GM19240 (cell line): ENCODE measurements around the gene ESRRA.
"Not testable (repeated sequence)": the region's sequence is repeated elsewhere in the genome, so short reads cannot be mapped to it uniquely, and the experiment has no call there.

Source experiments
- DNase-seq: peaks from one replicate; pipeline ENCODE4 v3.0.0; 2011; ENCODE audit warnings: low spot score; ENCODE audit not compliant: insufficient read length

Gene ESRRA

DNA sequence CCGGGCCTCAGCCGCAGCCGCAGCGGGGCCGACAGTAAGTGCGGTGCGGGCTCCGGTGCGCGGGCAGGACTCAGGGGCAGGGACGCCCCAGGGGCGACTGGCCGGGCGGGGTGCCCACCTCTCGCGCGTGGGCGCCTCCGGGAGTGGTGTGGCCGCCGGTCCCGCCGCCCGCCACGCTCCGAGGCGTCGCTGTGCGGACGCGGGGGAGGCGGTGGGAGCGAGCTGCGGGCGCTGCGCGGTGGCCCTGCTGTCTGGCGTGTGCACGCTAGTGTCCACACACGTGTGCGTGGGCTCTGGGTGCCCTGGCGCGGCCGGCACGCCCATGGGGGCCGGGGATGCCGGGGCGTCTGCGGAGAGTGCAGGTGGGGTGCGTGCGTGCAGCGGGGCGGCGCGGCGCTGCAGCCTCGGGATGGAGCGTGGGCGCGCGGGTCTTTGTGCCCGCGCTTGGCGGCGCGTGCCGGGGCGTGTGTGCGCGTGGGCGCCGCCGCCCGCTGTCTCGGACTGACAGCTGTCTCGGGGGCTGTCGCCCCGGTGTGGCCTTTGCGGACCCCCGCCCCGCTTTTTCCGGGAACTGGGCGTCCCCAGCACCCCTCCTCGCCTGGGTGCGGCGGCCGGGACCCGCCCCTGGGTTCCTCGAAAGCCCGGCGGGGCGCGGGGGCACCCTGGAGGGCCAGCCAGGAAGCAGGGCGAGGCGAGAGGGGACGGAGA, 13.4 kb upstream of the ESRRA start:
- DNase-seq: no peak

DNA sequence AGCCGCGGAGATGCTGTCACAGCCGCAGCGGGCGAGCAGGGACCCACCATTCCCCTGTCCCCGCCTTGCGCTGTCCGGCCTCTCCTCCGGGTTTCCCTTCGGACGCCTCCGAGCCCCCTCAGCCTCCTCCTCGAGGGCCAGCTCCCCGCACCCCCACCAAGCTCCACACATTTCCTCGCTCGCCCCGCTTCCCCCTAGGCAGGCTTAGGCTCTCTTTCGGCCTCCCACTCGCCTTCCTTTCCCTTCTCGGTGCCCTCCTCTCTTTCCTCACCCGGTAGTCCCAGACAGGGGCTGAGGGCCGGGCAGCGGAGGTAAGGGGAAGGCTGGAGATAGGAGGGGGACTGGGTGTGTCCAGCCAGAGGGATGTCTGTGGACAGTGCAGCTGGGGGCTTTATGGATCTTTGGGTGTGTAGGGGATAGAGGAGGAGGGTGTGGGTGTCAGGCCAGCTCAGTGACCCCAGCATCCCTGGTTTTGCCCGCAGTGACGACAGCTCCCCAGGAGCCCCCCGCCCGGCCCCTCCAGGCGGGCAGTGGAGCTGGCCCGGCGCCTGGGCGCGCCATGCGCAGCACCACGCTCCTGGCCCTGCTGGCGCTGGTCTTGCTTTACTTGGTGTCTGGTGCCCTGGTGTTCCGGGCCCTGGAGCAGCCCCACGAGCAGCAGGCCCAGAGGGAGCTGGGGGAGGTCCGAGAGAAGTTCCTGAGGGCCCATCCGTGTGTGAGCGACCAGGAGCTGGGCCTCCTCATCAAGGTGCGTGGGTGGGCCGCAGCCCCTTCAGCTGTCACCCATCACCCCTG, 12.7 kb upstream of the ESRRA start:
- DNase-seq: no peak

DNA sequence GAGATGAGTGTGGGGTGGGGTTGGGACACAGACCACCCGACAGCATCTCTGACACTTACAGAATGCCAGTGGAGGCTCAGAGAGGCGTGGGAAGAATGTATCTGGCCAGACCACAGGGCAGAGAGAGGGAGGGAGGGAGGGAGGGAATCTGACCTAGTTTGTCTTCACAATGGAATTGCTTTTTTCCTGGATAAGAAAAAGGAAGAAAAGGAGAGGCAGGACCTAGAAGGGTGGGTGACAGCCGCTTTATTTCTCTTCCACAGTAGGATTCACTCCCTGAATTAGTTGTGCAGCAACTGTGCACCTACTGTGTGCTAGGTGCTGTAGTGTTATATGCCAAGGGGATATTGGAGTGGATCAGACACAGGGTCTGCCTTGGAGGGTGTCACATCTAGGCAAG, 10.6 kb upstream of the ESRRA start:
- DNase-seq: no peak

DNA sequence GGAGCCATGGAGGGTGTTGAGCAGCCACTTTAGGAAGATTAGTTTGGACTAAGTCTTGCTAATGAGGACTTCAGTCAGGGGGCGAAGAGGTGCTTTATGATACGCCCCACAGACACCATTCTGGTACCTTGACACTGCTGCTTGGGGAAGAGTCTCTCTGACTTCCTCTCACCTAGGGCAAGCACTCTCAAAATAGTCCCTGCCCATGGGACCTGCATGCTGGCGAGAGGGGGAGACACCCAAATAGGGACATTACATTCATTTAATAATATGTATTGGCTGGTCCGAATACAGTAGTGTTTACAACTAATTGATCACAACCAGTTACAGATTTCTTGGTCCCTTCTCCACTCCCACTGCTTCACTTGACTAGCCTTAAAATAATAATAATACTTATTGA, 9.6 kb upstream of the ESRRA start:
- DNase-seq: no peak

DNA sequence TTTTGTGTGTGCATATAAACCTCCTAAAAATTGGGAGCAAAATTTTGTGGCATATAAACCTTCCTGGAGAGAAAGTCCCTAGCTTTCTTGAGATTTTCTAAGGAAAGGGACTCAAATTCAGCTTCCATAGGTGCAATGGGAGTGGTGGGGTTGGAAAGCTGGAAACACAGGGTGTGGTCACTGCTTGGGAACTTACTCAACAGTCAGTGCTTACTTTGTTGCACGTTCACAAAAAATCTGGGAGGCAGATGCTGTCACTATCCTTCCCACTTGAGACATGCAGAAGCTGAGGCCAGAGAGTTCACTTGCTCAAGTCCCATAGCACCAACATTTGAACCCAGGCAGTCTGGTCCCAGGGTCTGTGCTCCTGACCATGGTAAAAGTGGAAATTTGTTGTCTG, 9.1 kb upstream of the ESRRA start:
- no peak for DNase-seq

DNA sequence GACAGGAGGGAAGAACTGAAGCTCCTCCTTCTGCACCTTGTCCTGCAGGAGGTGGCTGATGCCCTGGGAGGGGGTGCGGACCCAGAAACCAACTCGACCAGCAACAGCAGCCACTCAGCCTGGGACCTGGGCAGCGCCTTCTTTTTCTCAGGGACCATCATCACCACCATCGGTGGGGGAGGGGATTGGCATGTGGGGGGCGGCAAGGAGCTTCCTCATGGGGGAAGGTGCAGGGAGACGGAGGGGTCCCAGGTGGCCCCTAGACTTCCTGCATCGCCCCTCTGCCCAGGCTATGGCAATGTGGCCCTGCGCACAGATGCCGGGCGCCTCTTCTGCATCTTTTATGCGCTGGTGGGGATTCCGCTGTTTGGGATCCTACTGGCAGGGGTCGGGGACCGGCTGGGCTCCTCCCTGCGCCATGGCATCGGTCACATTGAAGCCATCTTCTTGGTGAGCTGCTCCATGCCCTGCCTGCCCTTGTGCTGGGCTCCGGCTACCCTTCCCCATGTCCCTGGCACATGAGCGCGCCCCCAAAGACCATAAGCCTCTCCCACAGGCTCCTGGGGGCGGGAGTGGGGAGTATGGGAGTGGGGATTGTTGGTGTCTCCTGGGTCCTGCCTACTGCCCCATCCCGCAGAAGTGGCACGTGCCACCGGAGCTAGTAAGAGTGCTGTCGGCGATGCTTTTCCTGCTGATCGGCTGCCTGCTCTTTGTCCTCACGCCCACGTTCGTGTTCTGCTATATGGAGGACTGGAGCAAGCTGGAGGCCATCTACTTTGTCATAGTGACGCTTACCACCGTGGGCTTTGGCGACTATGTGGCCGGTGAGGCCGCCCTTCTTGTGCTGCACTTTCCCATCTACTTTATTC, 8.3 kb upstream of the ESRRA start:
- no peak for DNase-seq

DNA sequence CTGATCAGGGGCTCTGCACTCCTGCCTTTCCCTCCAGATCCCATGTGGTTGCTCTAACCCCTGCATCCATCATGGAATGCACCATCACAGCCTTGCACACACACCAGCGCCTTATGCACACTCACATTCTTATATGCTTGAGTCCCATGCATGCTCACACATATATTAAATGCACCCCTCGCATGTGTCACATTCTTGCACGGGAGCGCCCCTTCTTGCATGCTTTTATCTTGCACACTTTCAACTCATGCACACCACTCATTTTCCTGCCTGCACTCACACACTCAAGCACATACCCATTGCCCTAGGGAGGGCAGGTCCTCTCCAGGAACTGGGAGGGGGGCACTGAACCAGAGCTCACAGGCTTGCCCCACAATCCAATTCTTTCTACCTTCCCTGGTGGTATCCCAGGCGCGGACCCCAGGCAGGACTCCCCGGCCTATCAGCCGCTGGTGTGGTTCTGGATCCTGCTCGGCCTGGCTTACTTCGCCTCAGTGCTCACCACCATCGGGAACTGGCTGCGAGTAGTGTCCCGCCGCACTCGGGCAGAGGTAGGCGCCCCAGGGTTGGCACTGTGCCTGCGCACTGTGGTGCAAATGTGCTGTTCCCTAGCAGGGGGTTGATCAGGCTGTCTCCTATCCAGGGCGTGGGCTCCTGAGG, 7.5 kb upstream of the ESRRA start:
- DNase-seq: no peak

DNA sequence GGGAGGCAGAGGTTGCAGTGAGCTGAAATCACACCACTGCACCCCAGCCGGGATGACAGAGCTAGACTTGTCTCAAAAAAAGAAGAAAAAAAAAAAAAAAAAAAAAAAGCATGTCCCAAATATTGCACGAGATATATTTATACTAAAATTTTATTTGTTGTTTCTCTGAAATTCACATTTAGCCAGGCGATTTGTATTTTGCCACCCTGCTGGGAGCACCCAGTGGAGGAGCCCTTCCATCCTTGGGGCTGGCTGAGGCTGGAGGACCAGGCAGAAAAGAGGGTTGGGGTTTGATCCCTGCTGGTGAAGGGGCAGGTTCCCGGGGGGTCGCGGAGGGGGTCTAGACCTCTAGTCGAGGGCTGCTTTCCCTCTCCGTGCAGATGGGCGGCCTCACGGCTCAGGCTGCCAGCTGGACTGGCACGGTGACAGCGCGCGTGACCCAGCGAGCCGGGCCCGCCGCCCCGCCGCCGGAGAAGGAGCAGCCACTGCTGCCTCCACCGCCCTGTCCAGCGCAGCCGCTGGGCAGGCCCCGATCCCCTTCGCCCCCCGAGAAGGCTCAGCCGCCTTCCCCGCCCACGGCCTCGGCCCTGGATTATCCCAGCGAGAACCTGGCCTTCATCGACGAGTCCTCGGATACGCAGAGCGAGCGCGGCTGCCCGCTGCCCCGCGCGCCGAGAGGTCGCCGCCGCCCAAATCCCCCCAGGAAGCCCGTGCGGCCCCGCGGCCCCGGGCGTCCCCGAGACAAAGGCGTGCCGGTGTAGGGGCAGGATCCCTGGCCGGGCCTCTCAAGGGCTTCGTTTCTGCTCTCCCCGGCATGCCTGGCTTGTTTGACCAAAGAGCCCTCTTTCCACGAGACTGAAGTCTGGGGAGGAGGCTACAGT, 6.1 kb upstream of the ESRRA start:
- DNase-seq: no peak

DNA sequence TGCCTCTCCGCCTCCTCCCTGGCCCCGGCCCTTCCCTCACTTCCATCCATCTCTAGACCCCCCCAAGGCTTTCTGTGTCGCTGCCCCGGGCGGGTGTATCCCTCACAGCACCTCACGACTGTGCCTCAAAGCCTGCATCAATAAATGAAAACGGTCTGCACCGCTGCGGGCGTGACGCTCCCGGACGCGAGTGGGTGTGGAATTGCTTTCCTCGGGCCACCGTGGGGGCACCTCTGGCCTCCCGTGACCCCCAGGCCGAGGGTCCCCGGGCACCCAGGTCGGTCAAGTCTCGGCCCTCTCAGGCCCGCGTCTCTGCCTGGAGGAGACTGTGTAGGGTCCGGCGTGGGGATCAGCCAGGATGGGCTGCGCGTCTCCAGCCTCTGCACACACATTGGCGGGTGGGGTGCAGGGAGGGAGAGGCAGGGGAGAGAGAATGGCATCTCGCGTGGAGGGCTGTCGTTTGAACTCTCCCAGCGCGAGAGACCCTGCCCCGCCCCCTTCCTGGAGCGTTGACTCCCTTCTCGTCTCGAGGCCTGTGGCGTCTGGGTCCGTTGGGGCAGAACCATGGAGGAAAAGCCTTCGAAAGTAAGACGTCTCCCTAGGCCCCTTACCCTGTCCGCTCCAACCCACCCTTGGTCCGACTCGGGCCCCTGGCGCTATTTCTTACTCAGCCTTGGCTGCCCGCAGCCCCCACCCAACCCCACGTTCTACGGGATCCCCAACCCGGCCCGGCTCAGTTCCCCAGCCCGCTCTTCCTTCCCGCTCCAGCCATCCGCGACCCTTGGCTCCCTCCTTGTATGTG, 5.3 kb upstream of the ESRRA start, which contains the start of gene CATSPERZ:
TSS of gene CATSPERZ (plus strand) at position 512 of the 802 bp plus-strand sequence. CDS start at position 565, 53 bp downstream.
- DNase-seq: no peak

DNA sequence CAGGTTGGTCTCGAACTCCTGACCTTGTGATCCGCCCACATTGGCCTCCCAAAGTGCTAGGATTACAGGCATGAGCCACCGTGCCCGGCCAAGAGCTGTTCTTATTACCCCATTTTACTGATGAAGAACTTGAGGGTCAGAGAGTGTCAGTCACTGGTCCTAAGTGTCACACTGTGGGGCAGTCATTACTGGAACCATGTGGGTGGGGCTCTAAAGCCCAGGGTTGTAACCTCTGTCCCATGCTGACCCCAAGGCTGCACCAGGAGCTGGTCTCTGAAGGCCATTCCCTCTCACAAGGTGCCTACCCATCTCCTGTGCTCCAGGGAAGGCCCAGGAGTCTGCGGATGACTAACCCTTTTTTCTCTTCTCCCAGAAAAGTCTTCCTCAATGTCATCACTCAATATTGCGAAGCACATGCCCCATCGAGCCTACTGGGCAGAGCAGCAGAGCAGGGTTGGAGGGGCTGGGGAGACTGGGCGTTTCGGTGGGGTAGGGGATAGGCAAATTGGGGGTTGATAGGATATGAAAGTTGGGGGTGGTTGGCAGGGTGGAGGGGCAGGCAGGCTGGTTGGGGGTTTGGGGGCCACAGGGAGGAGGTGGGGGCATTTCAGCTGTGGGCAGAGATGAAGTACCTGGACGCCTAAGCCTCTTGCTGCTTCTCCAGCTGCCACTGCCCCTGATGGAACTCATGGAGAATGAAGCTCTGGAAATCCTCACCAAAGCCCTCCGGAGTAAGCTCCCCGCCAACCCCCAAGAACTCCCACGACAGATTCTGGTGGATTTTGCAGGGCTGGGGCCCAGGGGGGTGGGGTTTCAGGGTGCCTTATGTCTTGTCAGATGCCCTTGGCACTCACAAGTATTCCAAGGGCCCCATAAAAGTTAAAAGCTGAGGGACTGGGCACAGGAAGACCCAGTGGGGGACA, 2.0 kb upstream of the ESRRA start:
- no peak for DNase-seq

DNA sequence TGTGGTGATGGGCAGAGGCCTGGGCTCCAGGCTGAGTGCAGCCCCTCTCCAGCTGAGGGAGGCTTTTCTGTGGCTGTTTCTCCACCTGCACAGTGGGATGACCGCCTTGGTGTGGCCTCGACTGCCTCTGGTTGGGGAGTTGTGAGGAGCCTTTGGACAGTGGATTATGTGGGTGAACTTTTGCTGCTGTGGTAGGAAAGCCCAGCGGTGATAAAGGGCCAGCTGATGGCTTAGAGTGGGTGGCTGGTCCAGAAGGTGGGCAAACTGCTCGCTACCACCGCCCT, 1.4 kb upstream of the ESRRA start:
- DNase-seq: no peak

DNA sequence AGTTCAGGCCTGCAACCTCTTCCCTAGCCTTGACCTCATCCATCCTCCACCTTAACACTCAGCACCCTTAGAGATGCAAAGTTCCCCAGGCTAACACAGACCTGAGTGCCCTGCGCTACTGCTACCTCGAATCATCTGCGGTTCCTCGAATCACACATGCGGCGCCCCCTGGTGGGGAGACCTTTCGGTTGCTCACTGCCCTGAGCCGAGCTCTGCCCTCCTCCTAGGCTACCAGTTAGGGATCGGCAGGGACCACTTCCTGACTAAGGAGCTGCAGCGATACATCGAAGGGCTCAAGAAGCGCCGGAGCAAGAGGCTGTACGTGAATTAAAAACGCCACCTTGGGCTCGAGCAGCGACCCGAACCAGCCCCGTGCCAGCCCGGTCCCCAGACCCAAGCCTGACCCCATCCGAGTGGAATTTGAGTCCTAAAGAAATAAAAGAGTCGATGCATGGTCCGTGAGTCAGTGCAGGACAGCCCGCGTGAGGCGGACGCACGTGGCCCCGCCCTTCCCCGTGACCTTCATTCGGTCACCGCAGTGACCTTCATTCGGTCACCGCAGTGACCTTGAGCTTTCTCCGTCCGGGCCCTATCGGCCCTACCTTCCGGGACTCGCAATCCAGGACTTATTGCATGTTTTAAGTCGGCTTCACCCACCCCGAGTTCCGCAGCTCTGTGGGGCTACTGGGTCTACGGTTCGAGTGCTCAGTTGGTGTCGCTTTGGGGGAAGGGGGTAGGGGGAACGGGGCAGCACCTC, 830 bp upstream of the ESRRA start:
- peak; percentile 93 for DNase-seq

DNA sequence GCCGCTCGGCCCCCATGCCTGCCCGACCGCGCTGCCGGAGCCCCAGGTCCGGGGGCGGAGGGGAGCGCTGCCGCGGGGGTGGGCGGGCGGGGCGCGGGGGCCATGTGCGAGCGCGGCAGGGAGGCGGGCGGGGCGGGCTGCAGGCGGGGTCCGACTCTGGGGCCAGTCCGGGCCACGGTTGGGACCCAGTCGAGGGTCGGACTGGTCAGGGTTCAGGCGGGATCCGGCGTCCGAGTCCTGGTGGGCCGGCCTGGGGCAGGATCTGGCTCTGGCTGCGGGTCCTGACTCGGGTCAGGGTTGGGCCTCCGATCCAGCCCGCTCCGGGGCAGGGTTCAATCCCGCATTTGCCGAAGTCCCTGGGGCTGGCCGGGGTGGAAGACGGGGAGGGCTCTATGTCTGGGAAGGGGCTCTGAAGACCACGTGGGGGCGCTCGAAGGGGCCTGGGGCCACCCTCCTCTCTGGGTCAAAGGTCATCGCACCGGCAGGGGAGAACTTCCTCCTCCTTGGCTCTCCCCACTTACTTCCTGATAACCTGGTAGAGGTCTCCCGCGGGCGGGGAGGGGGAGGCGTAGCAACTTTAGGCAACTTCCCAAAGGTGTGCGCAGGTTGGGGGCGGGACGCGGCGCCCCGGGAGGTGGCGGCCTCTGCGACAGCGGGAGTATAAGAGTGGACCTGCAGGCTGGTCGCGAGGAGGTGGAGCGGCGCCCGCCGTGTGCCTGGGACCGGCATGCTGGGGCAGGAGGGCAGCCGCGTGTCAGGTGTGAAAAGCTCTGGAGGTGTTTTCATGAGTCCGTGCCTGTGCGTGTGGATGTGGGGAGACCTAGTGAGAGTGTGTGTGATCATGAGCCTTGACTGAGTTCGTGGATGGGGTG, 603 bp downstream of the ESRRA start:
- no peak for DNase-seq

DNA sequence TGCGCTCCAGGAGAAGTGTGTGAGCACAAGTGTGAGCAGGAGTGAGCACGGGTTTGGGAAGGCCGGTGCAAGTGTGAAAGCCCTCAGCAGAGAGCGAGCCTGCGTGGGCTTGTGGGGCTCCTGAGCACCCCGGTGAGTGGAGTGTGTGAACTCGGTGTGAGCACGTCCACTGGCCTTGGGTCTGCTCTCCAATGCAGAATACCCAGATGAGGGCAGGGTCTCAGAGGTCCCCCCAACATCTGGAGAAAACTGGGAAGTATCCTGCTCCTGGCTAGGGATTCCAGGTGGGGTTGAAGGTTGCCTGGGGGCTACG, 1.2 kb downstream of the ESRRA start:
- no peak for DNase-seq

DNA sequence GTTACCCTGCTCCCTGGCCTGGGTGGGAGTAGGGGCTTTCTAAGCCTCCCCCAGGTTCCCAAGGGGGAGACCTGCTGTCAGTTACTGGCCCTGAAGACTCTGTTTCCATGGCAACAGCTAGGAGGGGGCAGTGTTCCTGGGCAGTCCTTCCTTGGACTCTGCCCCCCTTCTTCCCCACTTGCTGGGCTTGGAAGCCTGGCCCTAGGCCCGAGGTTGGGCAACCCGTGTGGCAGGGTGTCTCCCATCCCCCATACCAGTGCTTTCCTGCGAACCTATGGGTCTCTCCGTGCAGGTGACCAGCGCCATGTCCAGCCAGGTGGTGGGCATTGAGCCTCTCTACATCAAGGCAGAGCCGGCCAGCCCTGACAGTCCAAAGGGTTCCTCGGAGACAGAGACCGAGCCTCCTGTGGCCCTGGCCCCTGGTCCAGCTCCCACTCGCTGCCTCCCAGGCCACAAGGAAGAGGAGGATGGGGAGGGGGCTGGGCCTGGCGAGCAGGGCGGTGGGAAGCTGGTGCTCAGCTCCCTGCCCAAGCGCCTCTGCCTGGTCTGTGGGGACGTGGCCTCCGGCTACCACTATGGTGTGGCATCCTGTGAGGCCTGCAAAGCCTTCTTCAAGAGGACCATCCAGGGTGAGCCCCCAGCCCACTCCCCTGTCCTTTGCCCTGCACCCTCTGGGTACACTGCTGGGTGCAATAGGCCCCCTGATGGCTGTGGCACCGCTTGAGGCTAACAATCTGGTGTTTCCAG, 1.7 kb downstream of the ESRRA start:
- DNase-seq: no peak

DNA sequence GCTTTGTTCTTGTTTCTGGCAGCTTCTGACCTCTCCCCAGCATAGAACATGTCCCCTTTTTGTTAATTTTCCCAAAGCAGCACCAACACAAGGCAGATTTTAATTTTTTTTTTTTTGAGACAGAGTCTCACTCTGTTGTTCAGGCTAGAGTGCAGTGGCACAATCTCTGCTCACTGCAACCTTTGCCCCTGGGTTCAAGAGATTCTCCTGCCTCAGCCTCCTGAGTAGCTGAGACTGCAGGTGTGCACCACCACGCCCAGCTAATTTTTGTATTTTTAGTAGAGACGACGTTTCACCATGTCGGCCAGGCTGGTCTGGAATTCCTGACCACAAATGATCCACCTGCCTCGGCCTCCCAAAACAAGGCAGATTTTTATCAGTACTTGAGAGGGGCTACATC, 2.5 kb downstream of the ESRRA start:
- DNase-seq: not testable (repeated sequence)

DNA sequence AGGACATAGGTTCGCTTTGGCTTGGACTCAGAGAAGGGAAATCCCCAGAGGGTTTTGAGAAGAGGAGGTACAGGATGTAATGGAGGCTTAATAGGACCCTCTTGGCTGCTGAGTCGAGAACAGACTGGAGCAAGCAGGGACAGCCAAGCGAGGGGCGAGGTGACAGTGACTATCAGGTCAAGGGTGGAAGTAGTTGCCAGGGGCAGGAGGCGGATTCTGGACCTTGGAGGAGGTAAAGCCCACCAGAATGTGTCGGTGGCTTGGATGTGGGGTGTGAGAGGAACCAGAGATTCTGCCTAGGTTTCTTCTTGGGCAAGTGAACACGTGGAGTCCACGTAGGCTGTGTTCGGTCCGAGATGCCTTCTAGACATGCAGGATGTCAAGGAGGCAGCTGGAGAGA, 7.6 kb downstream of the ESRRA start:
- no peak for DNase-seq
